B cell (primary cell): ENCODE measurements around the gene ATG16L1.

Experiments
- CTCF ChIP-seq: fragments of 200-600 bp; IDR thresholded peaks from one replicate; pipeline ENCODE4 v1.8.0; 2022; ENCODE audit warnings: antibody characterized with exemption, mild to moderate bottlenecking
- EZH2 ChIP-seq: IDR thresholded peaks from 2 replicates; pipeline ENCODE4 v1.6.1; 2012; ENCODE audit warnings: borderline replicate concordance, low read depth, mild to moderate bottlenecking, moderate library complexity, low read length; ENCODE audit not compliant: insufficient read depth, poor library complexity, severe bottlenecking

DNA sequence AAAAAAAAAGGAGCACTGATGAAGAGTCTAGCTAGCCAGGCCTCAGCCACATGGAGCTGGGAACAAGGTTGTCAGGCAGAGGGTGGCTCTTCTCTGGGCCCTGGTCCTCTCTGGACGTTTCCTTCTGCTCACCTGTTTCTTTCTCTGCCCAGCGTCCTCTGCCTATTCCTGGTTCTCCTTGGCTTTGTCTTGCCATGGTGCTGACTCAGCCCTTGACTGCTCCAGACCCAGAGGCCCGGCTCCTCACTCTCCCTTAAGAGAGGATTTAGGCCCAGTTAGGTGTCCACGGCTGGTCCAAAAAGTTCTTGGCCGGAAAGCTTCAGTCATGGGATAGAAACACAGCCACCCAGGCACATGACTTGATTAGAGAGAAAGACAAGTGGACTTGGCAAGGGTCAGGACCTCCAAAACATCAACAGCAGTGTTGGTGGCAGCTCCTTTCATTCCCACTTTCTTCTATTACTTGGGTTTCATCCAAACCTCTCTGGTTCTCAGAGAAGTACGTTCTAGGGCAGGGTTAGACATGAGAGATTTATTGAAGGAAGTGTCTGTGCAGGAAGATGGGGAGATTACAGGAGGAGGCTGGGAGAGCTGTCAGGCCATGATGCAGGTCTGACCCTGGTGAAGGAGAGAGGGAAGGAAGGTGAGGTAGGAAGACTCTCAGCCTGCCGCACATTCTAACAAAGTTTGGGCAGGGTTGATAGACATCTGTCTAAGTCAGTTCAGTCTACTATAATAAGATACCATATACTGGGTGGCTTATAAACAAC, 14.5 kb upstream of the ATG16L1 start:
- TF ChIP-seq CTCF: no peak
- no peak for TF ChIP-seq EZH2
